Liver (tissue), 3 donors: ENCODE measurements around the gene NCMAP.

ENCODE experiments used
- EGR1 ChIP-seq, 2 donors: IDR thresholded peaks; 2 replicates each; pipeline ENCODE4 v1.6.1; 2016 to 2018; ENCODE audit warnings: antibody characterized with exemption in 2 of 2, low read depth in 2 of 2
- FOXA1 ChIP-seq: IDR thresholded peaks from 2 replicates; pipeline ENCODE4 v1.6.1; 2016; ENCODE audit warnings: antibody characterized with exemption
- GABPA ChIP-seq, 2 donors: IDR thresholded peaks in 1 of 2; conservative IDR thresholded peaks in 1 of 2; 2 replicates each; pipeline ENCODE4 v1.6.1; 2016; ENCODE audit warnings: antibody characterized with exemption in 2 of 2, mild to moderate bottlenecking in 1 of 2, moderate library complexity in 1 of 2
- HNF4A ChIP-seq, 2 donors: conservative IDR thresholded peaks; 2 replicates each; pipeline ENCODE4 v1.6.1; 2016; ENCODE audit warnings: antibody characterized with exemption in 2 of 2, mild to moderate bottlenecking in 2 of 2
- MAX ChIP-seq: IDR thresholded peaks from 2 replicates; pipeline ENCODE4 v1.6.1; 2016; ENCODE audit warnings: antibody characterized with exemption
- RAD21 ChIP-seq, 2 donors: IDR thresholded peaks; 2 replicates each; pipeline ENCODE4 v1.6.1; 2016; ENCODE audit warnings: antibody characterized with exemption in 2 of 2, mild to moderate bottlenecking in 2 of 2
- SP1 ChIP-seq: IDR thresholded peaks from 2 replicates; pipeline ENCODE4 v1.6.1; 2018; ENCODE audit warnings: antibody characterized with exemption, mild to moderate bottlenecking
- TAF1 ChIP-seq: conservative IDR thresholded peaks from 2 replicates; pipeline ENCODE4 v1.6.1; 2016; ENCODE audit warnings: antibody characterized with exemption, mild to moderate bottlenecking
- YY1 ChIP-seq: IDR thresholded peaks from 2 replicates; pipeline ENCODE4 v1.6.1; 2016; ENCODE audit warnings: antibody characterized with exemption, mild to moderate bottlenecking
- TF ChIP-seq, protein P1 (sequence below): IDR thresholded peaks from 2 replicates; pipeline ENCODE4 v1.6.1; 2016; ENCODE audit warnings: antibody characterized with exemption
- TF ChIP-seq, protein P2 (sequence below): fragments of 150-350 bp; IDR thresholded peaks from 2 replicates; pipeline ENCODE4 v1.5.1; 2017; ENCODE audit warnings: improper control_type of control experiment, low read depth, low read length; ENCODE audit not compliant: missing input control
- TF ChIP-seq, protein P3 (sequence below): IDR thresholded peaks from 2 replicates; pipeline ENCODE4 v1.6.1; 2016; ENCODE audit warnings: antibody characterized with exemption, mild to moderate bottlenecking
- donor health status: healthy.
- donor health status: healthy.

DNA sequence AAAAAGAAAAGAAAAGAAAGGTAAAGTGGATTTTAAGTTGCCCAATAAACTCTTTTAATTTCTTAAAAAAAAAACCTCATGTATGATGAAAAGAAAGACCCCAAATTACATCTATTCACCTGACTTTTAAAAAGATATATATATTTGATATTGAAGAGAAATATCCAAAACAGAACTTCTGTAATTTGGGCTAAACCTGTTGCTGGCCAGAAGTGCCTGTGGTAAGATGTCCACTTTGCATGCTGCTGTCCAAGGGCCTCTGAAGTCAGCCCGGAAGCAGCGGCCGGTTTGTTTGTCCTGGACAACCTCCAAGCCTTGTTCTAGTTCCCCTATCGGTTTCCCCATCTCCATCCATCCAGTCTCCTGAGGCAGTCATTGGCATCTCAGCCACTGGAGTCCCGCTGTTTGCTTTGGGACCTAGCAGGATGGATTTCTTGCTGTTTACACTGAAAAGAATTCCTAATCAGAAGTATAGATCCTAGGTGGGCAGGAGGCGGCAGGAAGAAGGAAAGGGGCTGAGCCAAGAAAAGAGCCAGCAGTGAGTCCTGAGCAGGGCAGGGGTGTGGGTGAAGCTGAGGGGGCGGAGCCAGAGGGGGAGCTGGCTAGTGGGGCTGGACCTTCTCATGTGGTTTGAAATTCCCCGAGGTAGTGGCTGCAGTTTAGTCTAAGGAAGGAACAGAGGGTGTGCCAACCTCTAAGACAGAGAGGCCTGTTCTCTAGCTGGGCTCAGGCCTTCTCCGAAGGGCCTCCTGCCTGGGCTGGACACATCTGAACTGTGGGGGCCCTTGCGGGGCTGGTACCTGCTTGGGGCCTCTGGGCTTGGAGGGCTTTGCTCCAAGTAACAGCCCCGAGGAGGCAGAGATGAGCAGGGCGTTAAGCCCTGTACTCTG, 3.3 kb downstream of the NCMAP start:
- TF ChIP-seq YY1 (no peak), RAD21 (IDR thresholded peaks at IDR 0.05) (no peak), MAX (no peak), EGR1 (IDR thresholded peaks at IDR 0.05; ENCODE audit: low read depth in 2 of 2) (no peak), FOXA1 (no peak), HNF4A (conservative IDR thresholded peaks at IDR 0.05) (no peak), GABPA (IDR thresholded peaks at IDR 0.05 in 1 of 2, conservative IDR thresholded peaks at IDR 0.05 in 1 of 2) (no peak), SP1 (no peak), TAF1 (no peak)
- TF ChIP-seq, protein P1, sequence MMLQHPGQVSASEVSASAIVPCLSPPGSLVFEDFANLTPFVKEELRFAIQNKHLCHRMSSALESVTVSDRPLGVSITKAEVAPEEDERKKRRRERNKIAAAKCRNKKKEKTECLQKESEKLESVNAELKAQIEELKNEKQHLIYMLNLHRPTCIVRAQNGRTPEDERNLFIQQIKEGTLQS: no peak
- TF ChIP-seq, protein P2, sequence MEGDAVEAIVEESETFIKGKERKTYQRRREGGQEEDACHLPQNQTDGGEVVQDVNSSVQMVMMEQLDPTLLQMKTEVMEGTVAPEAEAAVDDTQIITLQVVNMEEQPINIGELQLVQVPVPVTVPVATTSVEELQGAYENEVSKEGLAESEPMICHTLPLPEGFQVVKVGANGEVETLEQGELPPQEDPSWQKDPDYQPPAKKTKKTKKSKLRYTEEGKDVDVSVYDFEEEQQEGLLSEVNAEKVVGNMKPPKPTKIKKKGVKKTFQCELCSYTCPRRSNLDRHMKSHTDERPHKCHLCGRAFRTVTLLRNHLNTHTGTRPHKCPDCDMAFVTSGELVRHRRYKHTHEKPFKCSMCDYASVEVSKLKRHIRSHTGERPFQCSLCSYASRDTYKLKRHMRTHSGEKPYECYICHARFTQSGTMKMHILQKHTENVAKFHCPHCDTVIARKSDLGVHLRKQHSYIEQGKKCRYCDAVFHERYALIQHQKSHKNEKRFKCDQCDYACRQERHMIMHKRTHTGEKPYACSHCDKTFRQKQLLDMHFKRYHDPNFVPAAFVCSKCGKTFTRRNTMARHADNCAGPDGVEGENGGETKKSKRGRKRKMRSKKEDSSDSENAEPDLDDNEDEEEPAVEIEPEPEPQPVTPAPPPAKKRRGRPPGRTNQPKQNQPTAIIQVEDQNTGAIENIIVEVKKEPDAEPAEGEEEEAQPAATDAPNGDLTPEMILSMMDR: no peak
- TF ChIP-seq, protein P3, sequence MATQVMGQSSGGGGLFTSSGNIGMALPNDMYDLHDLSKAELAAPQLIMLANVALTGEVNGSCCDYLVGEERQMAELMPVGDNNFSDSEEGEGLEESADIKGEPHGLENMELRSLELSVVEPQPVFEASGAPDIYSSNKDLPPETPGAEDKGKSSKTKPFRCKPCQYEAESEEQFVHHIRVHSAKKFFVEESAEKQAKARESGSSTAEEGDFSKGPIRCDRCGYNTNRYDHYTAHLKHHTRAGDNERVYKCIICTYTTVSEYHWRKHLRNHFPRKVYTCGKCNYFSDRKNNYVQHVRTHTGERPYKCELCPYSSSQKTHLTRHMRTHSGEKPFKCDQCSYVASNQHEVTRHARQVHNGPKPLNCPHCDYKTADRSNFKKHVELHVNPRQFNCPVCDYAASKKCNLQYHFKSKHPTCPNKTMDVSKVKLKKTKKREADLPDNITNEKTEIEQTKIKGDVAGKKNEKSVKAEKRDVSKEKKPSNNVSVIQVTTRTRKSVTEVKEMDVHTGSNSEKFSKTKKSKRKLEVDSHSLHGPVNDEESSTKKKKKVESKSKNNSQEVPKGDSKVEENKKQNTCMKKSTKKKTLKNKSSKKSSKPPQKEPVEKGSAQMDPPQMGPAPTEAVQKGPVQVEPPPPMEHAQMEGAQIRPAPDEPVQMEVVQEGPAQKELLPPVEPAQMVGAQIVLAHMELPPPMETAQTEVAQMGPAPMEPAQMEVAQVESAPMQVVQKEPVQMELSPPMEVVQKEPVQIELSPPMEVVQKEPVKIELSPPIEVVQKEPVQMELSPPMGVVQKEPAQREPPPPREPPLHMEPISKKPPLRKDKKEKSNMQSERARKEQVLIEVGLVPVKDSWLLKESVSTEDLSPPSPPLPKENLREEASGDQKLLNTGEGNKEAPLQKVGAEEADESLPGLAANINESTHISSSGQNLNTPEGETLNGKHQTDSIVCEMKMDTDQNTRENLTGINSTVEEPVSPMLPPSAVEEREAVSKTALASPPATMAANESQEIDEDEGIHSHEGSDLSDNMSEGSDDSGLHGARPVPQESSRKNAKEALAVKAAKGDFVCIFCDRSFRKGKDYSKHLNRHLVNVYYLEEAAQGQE: no peak
